ENCODE results near the gene DCDC2C.

- no peak for TF ChIP-seq CTCF (IDR thresholded peaks at IDR 0.05)
- no peak for TF ChIP-seq POLR2A (IDR thresholded peaks at IDR 0.05)
Observed at GRCh38 chr2:3759331-3759730, 56.0 kb downstream of the DCDC2C start.

Measured in thyroid gland (tissue), 4 donors.